ENCODE measurements around the gene AFMID. TPM values are rescaled to one million over a fixed set of nuclear protein-coding genes. Genes with fewer than 3 reads are reported as not detected.

AFMID gene
- total and polyA plus RNA-seq, 2 donors (not counting 3 experiments of a cell fraction or from before 2014, with no cell fraction given): 33.5 to 42.9 TPM

GRCh38 chr17:78179372-78179771 lies 7.8 kb upstream of the AFMID start:
- H3K9ac ChIP-seq (replicated peaks; ENCODE audit: extremely low read depth, insufficient read depth, low read length): no peak overlapping the region
- DNase-seq (ENCODE audit: low read depth, low spot score) (no peak), FAIRE-seq (no peak)
- no peak overlapping the region for H3K4me2 ChIP-seq (ENCODE audit: insufficient read depth, low read length)
- H2AFZ ChIP-seq (ENCODE audit: low read depth, low read length): no peak overlapping the region
- peaks cover 2% of the 10 kb centered on the region for H3K79me2 ChIP-seq (ENCODE audit: control insufficient read depth, insufficient read depth, low read length)
- no peak overlapping the region for H3K4me3 ChIP-seq (replicated peaks in 1 of 3; ENCODE audit: insufficient read depth in 1 of 3, low read depth in 1 of 3, low read length in 3 of 3)
- TF ChIP-seq CTCF (IDR thresholded peaks at IDR 0.05; ENCODE audit: extremely low read depth in 1 of 2, insufficient read depth in 1 of 2, low read depth in 1 of 2, low read length in 2 of 2): no peak
- TF ChIP-seq EZH2 (IDR thresholded peaks at IDR 0.05; ENCODE audit: borderline replicate concordance, low read depth, low read length, severe bottlenecking): no peak
- no peak for TF ChIP-seq MAX (IDR thresholded peaks at IDR 0.05; ENCODE audit: insufficient read depth, insufficient read length)
- no peak for TF ChIP-seq GATA2 (IDR thresholded peaks at IDR 0.05; ENCODE audit: insufficient read depth, insufficient read length, low read depth, low read length)
- no peak for TF ChIP-seq MYC (IDR thresholded peaks at IDR 0.05; ENCODE audit: low read depth, low read length)
- no peak for TF ChIP-seq JUN (IDR thresholded peaks at IDR 0.05; ENCODE audit: borderline replicate concordance, insufficient read depth, insufficient read length, low read depth)
- no peak for TF ChIP-seq FOS (IDR thresholded peaks at IDR 0.05; ENCODE audit: borderline replicate concordance, insufficient read depth, low read length)
- no peak for TF ChIP-seq POLR2A (IDR thresholded peaks at IDR 0.05; ENCODE audit: low read depth, low read length)
- no peak for TF ChIP-seq POLR2AphosphoS5 (IDR thresholded peaks at IDR 0.05; ENCODE audit: insufficient read depth, low read depth, low read length)
- POLR2A ChIA-PET: no interaction called here
- BruUV-seq (replicated peaks): no TSS peak
- H3K27me3 ChIP-seq (ENCODE audit: control insufficient read depth in 2 of 2, insufficient read depth in 2 of 2, low read length in 2 of 2): no peaks in the 10 kb centered on the region
- no peaks in the 10 kb centered on the region for H3K36me3 ChIP-seq (ENCODE audit: control insufficient read depth in 2 of 2, extremely low read depth in 1 of 2, insufficient read depth in 2 of 2, low read length in 2 of 2)
- H3K4me1 ChIP-seq (ENCODE audit: control insufficient read depth, extremely low read depth, insufficient read depth, low read length): peaks cover 7% of the 10 kb centered on the region
- intact Hi-C loops (cut with micrococcal nuclease) (loop anchor here (5.0 kb wide), 1 partner anchor 162 kb away; no protein-coding TSS in a partner anchor), dilution Hi-C loops (cut with MboI; ENCODE audit: extremely low pct_ligation_motif_present, low sequenced_read_pairs) (no loop called here)
- H3K9me3 ChIP-seq (replicated peaks; ENCODE audit: control insufficient read depth, insufficient read depth, low read length): no peaks in the 10 kb centered on the region
- no peaks in the 10 kb centered on the region for H3K9me1 ChIP-seq (replicated peaks; ENCODE audit: control insufficient read depth, extremely low read depth, insufficient read depth, low read length)
- H3K27ac ChIP-seq (ENCODE audit: insufficient read depth, low read depth, low read length): no peak overlapping the region
- H4K20me1 ChIP-seq (replicated peaks; ENCODE audit: control insufficient read depth, extremely low read depth, insufficient read depth, low read length): no peaks in the 10 kb centered on the region
- CTCF ChIA-PET: no interaction called here
